ENCODE measurements around the gene PTCH2.
"Not testable (repeated sequence)": the region's sequence is repeated elsewhere in the genome, so short reads cannot be mapped to it uniquely, and the experiment has no call there.

PTCH2 gene

DNA sequence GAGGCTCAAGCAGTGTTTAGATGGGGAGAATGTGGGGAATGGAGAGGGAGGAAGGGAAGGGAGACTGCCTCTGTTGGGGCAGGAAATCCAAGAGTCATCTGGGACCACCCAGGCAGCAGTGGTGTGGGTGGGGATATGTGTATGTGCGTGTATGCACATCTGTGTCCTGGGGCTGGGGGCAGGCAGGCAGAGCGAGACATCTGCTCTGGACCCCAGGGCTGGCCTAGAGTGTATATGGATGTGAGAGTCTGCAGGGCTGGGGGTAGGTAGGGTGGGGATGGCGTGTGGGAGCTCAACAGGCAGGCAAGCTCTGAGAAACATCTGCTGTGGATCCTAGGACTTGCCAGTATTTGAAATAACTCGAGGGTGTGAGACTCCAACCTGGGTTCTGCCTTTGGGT is 3.5 kb downstream of the PTCH2 start:
- no peak overlapping the region for H3K27ac ChIP-seq
- TF ChIP-seq, protein P1, sequence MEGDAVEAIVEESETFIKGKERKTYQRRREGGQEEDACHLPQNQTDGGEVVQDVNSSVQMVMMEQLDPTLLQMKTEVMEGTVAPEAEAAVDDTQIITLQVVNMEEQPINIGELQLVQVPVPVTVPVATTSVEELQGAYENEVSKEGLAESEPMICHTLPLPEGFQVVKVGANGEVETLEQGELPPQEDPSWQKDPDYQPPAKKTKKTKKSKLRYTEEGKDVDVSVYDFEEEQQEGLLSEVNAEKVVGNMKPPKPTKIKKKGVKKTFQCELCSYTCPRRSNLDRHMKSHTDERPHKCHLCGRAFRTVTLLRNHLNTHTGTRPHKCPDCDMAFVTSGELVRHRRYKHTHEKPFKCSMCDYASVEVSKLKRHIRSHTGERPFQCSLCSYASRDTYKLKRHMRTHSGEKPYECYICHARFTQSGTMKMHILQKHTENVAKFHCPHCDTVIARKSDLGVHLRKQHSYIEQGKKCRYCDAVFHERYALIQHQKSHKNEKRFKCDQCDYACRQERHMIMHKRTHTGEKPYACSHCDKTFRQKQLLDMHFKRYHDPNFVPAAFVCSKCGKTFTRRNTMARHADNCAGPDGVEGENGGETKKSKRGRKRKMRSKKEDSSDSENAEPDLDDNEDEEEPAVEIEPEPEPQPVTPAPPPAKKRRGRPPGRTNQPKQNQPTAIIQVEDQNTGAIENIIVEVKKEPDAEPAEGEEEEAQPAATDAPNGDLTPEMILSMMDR (conservative IDR thresholded peaks at IDR 0.05) = no peak

DNA sequence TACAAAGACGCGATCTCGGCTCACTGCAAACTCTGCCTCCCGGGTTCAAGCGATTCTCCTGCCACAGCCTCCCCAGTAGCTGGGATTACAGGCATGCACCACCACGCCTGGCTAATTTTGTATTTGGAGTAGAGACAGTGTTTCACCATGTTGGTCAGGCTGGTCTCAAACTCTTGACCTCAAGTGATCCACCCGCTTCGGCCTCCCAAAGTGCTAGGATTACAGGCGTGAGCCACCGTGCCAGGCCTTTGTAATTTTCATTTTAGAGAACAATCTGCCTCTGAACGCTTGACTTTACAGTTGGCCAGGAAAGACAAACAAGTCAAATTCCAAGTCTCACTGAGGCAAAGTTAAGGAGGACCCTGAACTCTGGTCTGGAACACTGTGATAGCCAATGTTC is 4.8 kb downstream of the PTCH2 start:
- not testable (repeated sequence) for H3K27ac ChIP-seq

DNA sequence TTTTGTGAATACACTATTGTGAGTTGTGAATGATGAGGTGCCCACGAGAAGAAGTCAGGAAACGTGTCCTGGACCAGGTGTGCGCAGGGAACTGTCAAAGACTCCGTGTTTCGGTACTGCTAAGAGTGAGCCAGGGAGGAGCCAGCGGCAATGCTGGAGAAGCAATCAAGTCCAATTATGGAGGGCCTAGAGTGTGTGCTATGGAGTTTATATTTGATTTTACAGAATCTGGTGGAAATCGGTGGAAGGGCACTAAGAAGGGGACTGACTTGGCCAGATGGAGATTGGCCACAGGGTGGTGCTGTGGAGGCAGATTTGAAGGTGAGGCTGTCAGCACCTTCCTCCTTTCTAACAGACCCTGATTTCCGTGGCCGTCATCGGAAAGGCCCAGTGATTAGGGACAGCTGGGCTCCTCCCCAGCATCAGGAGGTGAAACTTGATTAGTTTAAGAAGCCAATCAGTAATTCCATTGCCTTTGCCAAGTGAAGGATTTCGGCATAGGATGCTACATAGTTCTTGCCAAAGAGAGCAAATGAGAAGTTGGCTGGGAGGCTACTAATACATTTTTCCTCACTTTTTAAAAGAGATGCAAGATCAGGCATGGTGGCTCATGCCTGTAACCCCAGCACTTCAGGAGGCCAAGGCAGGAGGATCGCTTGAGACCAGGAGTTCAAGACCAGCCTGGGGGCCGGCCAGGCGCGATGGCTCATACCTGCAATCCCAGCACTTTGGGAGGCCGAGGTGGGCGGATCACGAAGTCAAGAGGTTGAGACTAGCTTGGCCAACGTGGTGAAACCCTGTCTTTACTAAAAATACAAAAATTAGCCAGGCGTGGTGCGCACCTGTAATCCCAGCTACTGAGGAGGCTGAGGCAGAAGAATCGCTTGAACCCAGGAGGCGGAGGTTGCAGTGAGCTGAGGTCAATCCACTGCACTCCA is 7.0 kb downstream of the PTCH2 start:
- TF ChIP-seq, protein P1 (conservative IDR thresholded peaks at IDR 0.05) = peak; percentile 90

DNA sequence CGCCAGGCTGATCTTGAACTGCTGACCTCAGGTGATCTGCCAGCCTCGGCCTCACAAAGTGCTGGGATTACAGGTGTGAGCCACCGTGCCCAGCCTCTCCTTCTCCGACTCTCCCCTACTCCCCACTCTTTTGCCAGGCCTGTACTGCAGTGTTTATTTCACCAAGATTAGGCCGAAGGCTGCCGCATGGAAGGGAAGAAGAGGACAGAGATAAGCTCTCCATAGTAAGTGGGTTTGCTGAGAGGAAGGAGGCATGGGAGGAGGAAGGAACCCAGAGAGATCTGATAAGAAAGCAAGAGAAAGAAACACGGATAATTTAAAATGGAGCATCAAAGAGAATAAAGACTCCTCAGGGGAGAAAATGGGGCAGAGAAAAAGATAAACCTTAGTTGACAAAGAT is 8.7 kb downstream of the PTCH2 start:
- TF ChIP-seq, protein P1 (conservative IDR thresholded peaks at IDR 0.05) = no peak
- no peak overlapping the region for H3K27ac ChIP-seq

More for the DNA sequence above, 7.0 kb downstream of the PTCH2 start:
- no peak overlapping the region for H3K27ac ChIP-seq

DNA sequence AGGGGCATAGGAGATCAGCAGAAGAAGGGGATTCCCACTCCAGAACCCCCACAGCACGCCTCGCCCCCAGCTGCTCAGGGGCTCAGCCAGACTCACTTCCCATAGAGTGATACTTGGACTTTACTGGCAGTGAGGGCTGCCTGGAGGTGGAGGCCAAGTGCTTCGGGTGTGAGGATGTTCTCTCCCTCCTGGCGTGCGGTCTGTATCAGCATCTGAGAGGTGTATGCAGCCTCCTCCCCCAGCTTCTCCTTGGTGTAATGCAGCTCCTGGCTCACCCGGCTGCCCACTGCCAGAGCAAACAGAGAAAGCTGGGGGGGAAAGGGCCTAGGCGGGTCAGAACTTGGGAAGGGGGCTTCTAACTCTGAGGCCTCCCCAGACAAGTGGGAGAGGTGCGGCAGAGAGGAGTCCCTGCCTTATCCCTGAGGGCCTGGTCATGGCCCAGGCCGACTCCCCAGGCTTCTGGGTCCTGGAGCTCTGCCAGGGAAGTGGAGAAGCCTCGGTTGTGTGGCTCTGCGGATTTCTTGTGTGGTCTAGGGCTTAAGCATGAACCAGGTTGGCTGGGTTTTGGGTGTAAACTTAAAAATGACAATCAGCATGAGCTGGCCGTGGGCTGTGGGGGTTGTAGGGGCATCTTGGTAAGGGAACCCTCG is 10.9 kb downstream of the PTCH2 start:
- TF ChIP-seq, protein P1 (conservative IDR thresholded peaks at IDR 0.05) = no peak
- H3K27ac ChIP-seq = no peak overlapping the region

DNA sequence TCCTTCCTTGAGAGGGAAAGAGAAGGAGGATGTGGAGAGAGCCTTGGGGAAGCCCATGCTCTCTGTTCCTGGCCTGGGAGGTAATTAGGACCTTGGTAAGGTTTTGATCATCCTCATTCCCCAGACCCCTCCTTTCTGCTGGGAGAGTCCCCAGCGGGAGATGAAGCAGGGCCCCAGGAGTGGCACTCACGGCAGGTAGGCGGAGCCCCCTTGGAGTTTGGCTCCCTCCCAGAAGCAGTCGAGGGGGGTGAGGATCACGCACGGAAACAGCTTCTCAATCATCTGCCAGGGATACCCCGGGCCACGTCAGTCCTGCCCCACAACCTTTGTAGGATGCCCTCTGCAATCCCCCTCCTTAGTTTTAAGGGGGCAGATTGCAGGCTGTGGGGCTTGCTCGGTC is 11.5 kb downstream of the PTCH2 start:
- no peak overlapping the region for H3K27ac ChIP-seq
- TF ChIP-seq, protein P1 (conservative IDR thresholded peaks at IDR 0.05) = no peak

DNA sequence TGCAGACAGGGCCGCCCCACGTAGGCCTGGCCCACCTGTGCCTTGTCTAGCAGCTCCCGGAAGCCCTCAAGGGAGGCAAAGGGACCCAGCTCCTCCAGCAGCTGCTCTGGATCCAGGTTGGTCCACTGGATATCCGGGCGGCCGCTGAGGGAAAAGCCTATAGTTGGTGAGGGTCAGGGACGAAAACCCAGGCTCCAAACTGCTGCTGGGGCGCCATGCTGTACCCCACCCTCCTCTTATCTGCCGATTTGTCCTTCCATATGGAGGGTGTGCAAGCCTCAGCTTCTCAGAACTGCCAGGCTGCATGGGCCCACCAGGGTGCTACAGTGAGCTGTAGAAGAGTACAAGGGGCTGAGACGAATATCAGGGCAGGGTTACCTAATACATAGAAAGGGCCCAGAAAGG is 12.2 kb downstream of the PTCH2 start:
- TF ChIP-seq, protein P1 (conservative IDR thresholded peaks at IDR 0.05) = no peak
- H3K27ac ChIP-seq = no peak overlapping the region
